Fibroblast of upper back skin (primary cell): ENCODE data around the gene ST6GALNAC6.
"Not testable (repeated sequence)": the region's sequence is repeated elsewhere in the genome, so short reads cannot be mapped to it uniquely, and the experiment has no call there.

Experiments
- DNase-seq: peaks from one replicate; pipeline ENCODE4 v3.0.0-alpha.2; 2013

Gene ST6GALNAC6

GRCh38 chr9:127871531-127871930, 27.9 kb downstream of the ST6GALNAC6 start:
- DNase-seq = no peak

GRCh38 chr9:127870887-127871286, 28.5 kb downstream of the ST6GALNAC6 start:
- DNase-seq = no peak

- DNase-seq = not testable (repeated sequence)
Observed at GRCh38 chr9:127870153-127870491, 29.3 kb downstream of the ST6GALNAC6 start.

GRCh38 chr9:127869310-127870152, 29.9 kb downstream of the ST6GALNAC6 start:
- peak; percentile 74 for DNase-seq

GRCh38 chr9:127868278-127868902, 31.0 kb downstream of the ST6GALNAC6 start:
- no peak for DNase-seq

- no peak for DNase-seq
Observed at GRCh38 chr9:127867356-127868277, 31.8 kb downstream of the ST6GALNAC6 start.

- no peak for DNase-seq
Observed at GRCh38 chr9:127866535-127866934, 32.9 kb downstream of the ST6GALNAC6 start.

- no peak for DNase-seq
Observed at GRCh38 chr9:127865645-127866464, 33.5 kb downstream of the ST6GALNAC6 start.

- no peak for DNase-seq
Observed at GRCh38 chr9:127863191-127863621, 36.2 kb downstream of the ST6GALNAC6 start.

GRCh38 chr9:127862075-127863011, 37.1 kb downstream of the ST6GALNAC6 start:
- DNase-seq = no peak

GRCh38 chr9:127860779-127861178, 38.6 kb downstream of the ST6GALNAC6 start:
- DNase-seq = no peak

- no peak for DNase-seq
Observed at GRCh38 chr9:127860260-127860659, 39.1 kb downstream of the ST6GALNAC6 start.

- DNase-seq = no peak
Observed at GRCh38 chr9:127858041-127858512, 41.3 kb downstream of the ST6GALNAC6 start.

- no peak for DNase-seq
Observed at GRCh38 chr9:127857278-127857677, 42.1 kb downstream of the ST6GALNAC6 start.

GRCh38 chr9:127856729-127857116, 42.7 kb downstream of the ST6GALNAC6 start:
- no peak for DNase-seq

GRCh38 chr9:127856094-127856728, 43.2 kb downstream of the ST6GALNAC6 start:
- DNase-seq = no peak

- no peak for DNase-seq
Observed at GRCh38 chr9:127855522-127855921, 43.9 kb downstream of the ST6GALNAC6 start.

- DNase-seq = no peak
Observed at GRCh38 chr9:127854960-127855359, 44.4 kb downstream of the ST6GALNAC6 start.

GRCh38 chr9:127854184-127854806, 45.1 kb downstream of the ST6GALNAC6 start, which contains the start of gene ENG:
Gene ENG (minus strand): TSS chr9:127854658. CDS start chr9:127854355, 303 bp downstream.
- DNase-seq = peak; percentile 75
